Activated CD4-positive, alpha-beta T cell treated with anti-CD3 and anti-CD28 coated beads, Interleukin-2, Interleukin-6, amounts not matched to agents 100 ng/mL and 50 ng/mL, durations not matched to agents 16 hours and 8 hours (primary cell): Measurements from ENCODE around the gene ZFP36.
A peak's percentile ranks its signal among the peaks of the same experiment; 100 is the strongest.

Source experiments
- DNase-seq: peaks from one replicate; pipeline ENCODE4 v3.0.0-alpha.2; 2020

The ZFP36 gene

DNA sequence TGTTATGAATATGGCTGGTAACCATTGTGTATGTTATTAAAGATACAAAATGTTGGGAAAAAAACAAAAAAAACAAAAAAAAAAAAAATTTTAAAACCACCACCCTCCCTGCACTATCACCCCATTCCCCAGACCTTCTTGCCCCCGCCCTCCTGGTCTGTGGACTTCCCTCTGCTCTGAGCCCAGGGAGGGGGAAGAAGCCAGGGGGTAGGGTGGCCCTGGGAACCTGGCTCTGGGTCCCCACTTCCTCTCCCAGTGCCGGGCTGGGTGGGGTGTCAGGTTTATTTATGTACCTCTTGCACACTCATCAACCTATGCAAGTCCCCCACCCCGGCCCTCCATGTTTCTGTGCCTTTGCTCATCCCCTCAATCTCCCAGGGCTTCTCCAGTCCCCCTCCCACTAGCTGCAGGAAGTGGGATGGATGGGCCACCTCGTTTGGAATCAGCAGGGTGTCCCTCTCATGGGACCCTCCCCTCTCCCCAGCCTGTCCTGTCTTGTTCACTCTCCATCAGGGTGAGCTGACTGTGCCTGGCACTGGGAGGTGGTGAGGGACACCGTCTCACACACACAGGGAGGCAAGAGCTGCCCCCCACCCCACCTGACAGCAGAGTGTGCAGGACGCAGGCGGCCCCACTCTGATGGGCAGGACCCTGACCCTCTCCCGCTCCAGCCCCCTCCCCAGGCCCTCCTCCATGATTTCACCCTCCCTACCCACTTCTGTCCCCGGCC, 21.6 kb upstream of the ZFP36 start:
- DNase-seq: no peak

DNA sequence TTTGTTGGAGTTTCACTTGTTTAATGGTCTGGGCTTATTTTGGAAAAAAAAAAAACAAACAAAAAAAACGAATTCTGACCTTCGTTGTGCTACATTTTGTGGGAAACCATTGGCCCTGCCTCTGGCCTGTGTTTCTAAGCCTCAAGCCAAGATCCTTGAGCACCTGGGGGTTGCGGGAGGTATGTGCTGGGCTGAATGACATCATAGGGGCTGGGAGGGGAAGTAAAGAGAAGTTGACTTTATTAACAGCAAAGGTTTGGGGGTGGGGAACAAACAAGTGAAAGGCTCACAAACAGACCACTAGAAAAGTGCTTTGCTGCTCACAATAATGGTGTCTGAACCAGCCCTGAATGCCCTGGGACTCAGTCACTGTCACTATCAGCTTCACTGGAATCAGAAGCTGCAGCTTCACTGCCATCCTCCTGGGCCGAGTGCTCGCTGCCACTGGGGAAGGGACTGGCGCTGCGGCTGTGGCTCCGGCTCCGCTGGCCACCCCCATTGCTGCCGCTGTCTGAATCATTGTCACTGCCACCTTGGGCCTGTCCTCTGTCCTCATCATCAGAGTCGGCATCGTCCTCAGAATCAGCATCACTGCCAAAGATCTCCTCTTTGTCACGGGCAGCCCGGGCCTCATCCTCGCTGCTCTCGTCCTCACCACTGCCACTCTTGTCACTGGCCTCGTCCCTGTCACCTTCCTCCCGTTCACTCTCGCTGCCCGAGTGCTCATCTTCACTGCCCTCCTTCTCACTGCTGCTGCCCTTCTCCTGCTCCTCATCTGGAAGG, 20.8 kb upstream of the ZFP36 start:
- no peak for DNase-seq

GRCh38 chr19:39386557-39386956, 20.1 kb upstream of the ZFP36 start:
- DNase-seq: no peak

DNA sequence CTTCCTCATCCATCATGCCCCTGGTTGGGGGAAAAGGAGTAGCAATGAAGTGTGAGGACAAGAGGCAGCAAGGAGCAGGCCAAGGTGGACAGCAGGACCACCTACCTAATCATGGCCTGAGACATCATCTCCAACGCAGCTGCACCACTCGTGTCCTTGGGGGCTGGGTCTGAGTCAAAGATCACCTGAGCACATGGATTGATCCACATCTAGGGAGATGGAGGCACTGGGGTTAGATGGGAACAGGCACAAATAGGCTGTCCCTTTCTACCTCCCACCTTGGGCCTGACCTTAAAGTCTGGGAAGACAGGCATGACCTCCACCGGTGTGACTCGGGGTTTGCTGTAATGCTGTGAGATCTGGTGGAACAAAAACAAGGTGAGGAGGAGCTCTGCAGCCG, 18.0 kb upstream of the ZFP36 start:
- DNase-seq: no peak

- no peak for DNase-seq
These were observed 16.8 kb upstream of the ZFP36 start for GRCh38 chr19:39389631-39390414.

- no peak for DNase-seq
These were observed 16.2 kb upstream of the ZFP36 start for GRCh38 chr19:39390451-39390750.

GRCh38 chr19:39390751-39391437, 15.8 kb upstream of the ZFP36 start, which contains the start of the genes MED29 and PAF1:
MED29 (plus strand) TSS chr19:39391378; CDS start chr19:39391423, 45 bp downstream.
PAF1 (minus strand) TSS chr19:39391106; CDS start chr19:39390864, 242 bp downstream.
- peak; percentile 99 for DNase-seq

DNA sequence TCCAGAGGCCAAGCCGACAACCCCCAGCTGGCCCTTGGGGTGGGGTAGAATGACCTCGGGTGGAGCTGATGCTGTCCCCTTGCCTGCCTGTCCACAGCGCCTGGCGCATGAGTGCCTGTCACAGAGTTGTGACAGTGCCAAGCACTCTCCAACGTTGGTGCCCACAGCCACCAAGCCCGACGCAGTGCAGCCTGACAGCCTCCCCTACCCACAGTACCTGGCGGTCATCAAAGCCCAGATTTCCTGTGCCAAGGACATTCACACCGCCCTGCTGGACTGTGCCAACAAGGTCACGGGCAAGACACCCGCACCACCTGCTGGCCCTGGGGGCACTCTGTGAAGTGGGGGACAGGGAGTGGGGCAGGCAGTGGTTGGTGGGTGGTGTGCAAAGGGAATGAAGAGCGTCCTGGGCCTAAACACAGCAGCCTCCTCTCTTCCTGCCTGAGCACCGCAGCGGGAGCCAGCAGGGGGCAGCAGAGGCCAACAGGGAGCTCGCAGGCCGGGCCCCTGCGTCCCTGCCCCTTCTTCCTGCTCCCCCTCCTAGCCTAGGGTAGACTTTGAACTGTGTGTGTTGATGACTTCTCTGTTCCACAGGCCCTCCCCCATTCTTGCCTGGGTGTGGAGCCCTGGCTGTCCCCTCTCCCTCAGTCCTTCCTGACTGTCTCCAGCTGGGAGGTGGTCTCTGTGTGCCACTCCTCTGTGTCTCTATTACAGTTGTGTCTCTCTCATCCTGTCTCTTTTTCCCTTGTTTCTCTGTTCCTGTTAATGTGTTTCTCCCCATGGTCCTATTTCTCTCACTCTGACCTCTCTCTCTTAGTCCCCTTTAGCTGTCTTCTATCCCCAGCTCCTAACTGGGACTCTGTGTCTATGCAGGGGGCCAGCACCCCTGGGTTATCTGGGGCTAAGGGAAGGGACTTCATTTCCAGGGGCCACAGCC, 9.0 kb upstream of the ZFP36 start:
- peak; percentile 95 for DNase-seq

DNA sequence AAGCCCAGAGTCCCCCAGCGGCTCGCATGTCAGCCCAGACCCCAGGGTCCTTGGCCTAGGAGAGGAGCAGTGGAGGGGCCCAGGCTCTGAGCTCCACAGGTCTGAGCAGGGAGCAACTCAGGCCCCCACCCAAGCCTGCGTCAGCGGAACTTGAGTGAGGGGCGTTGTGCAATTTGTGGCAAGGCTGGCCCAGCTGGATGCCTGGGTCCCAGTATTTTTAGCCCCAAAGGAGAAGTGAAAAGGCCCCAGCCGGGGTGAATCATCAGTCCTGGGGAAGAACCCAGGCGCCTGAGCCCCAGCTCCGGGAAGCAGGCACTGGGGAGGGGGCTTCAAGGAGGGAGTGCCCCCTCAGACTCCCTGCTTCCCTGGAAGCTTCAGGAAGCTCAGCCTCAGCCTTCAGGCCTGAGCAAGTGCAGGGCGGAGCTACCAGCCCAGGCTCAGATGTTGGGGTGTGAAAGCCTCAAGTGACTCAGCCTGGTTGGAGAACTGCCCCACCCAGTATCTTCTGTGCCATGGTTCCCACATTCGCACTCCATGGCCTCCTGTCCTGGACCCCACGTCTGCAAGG, 8.3 kb upstream of the ZFP36 start:
- DNase-seq: peak; percentile 80

- DNase-seq: no peak
These were observed 7.0 kb upstream of the ZFP36 start for GRCh38 chr19:39399668-39400050.

DNA sequence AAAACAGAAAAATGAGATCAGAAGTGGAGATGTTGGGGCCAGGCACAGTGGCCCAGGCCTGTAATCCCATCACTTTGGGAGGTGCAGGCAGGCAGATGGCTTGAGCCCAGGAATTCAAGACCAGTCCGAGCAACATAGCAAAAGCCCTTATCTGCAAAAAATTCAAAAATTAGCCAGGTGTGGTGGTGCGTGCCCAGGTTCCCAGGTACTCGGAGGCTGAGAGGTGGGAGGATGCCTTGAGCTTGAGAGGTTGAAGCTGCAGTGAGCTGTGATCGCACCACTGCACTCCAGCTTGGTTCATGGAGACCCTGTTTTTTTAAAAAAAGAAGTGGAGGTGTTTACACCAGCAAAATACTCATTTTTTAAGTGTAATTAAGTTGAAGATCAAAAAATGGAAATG, 6.6 kb upstream of the ZFP36 start:
- DNase-seq: no peak

DNA sequence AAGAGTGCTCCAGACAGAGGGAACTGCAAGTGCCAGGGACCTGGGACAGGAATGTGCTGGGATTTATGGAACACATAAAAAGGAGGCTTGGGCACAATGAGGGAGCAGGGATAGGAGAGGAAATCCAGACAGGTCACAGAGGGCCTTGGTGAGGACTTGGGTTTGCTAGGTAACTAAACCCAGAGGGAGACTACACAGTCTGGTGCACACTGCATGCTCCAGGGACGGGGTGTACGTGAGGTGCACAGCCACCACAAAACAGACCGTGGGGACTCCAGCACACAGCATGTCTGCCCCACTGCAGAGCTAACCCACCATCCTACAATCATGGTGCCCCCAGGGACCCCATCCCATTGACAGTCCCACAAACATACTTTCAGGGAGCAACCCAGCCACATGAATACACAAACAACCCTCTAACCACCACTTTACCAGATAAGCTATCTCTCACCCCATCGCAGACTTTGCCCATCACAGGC, 5.5 kb upstream of the ZFP36 start:
- no peak for DNase-seq

GRCh38 chr19:39401549-39402345, 4.9 kb upstream of the ZFP36 start:
- DNase-seq: peak; percentile 89

- DNase-seq: peak; percentile 90
These were observed 4.0 kb upstream of the ZFP36 start for GRCh38 chr19:39402346-39403300.

DNA sequence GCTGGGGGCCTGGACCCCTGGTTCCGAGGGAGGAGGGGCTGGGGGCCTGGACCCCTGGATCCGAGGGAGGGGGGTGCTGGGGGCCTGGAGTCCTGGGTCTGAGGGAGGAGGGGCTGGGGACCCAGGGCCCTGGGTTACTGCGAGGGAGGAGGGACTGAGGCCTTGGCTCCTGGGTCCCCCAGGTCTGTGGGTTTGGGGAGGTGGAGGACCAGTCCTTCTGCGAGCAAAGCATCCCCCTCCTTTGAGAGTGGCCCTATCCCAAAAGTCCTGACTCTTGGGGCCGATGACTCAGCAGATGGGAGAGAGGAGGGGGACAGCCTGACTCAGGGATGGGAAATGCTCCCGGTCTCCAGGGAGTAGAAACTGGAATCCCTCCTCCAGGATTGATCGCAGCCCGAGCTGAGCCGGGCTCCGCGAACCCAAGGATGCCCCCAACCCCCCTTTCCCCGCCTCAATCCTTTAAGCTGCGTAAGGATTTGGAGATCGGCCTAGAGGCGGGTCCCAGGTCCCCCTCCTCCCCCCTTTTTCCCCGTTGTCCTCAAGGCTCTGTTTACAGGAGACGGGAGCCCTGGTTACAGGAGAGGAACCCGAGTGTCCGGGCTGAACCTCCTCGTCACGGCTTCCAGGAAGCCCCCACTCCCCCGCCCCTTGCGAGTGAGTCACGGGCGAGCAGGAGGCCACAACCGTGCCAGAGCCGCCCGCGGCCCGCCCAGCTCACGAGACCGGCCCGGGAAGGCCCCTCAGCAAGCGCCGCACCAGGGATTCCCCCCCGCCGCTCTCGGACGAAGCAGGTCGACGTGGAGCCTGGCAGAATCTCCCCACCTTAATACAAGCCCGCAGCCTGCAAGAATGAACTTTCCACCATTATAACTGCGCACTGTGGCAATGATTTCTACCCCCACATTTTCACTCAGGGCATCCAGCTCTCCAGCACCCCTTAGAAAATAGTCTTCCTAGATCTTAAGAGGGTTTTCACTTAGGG, 3.0 kb upstream of the ZFP36 start:
- peak; percentile 95 for DNase-seq

DNA sequence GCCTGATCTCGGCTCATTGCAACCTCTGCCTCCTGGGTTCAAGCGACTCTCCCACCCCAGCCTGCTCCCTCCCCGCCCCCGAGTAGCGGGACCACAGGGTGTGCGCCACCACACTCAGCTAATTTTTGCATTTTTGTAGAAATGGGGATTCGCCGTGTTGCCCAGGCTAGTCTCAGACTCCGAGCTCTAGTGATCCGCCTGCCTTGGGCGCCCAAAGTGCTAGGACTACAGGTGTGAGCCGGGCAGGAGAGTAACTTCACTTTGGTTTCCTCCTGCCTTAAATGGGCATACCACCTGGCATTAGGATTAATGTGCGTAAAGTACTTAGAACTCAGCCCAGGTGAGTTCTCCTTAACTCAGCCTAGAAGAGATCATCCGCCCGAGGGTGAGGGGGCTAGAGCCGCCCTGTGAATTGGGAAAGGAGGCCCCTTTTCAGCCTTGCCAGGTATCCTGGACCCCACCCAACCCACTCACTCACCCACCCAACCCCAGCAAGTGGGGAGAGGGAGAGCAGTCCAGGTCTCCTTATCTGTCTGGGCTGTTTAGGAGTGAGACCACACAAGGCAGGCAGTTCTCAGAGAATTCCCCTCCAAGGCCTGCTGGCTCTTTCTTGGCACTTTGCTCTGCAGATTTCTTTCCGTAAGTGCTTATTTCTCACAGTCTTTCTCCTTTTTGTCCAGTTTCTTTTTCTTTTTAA, 1.2 kb upstream of the ZFP36 start:
- no peak for DNase-seq

DNA sequence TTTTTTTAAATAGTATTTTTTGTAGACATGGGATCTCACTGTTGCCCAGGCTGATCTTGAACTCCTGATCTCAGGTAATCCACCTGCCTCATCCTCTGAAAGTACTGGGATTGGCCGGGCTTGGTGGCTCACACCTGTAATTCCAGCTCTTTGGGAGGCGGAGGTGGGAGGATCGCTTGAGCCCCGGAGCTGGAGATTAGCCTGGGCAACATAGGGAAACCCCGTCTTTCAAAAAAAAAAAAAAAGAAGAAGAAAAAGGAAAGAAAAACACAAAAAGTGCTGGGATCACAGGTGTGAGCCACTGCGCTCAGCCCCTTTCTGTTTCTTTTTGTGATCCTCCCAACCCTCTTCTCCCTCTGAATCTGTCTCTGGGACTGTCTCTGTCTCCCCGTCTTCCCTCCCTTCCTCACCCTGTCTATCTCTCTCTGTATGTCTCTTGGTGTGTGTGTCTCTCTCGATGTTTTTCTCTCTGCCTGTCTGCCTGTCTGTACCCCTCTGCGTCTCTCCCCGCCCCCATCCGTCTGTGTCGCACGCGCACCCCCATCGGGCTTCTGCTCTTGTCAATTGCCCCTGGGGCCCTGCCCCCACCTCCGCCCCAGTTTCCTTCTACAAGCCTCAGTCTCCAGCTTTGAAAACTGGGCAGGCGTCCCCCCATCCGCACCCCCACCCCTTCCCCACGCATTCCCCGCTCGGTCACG, 540 bp upstream of the ZFP36 start:
- DNase-seq: peak; percentile 88
